ENCODE data around the gene VSTM2L. TPM values are rescaled to one million over a fixed set of nuclear protein-coding genes. Genes with fewer than 3 reads are reported as not detected.
A peak's percentile ranks its signal among the peaks of the same experiment; 100 is the strongest.

VSTM2L gene
- total and polyA plus RNA-seq, 8 donors = 1.1 to 10.1 (median 2.8) TPM

DNA sequence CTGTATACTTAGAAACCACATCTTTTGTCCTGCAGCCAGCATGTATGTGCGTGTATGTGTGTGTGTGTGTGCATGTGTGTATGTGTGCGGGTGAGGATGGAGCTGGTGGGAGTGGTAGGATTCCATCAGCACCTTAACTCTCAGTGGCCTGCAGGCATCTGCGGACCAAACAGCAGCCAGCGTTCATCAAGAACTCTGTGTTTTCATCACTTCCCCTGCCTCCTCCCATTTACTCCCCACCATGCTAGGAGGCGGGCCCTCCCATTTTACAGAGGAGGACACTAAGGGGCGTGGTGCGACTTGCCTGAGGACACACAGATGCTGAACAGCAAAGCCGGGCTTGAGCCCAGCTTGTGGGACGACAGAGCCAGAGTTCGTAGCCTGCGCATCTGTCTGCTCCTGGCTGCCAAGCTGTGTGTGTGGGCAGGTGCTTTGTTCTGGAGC lies 8.9 kb downstream of the VSTM2L start:
- Histone ChIP-seq H3K36me3 (no peaks in the 10 kb centered on the region), H3K4me1 (no peaks in the 10 kb centered on the region), H3K27ac (no peak overlapping the region), H3K4me3 (no peak overlapping the region), H3K27me3 (no peaks in the 10 kb centered on the region), H3K9me3 (no peaks in the 10 kb centered on the region)
- TF ChIP-seq, protein P1, sequence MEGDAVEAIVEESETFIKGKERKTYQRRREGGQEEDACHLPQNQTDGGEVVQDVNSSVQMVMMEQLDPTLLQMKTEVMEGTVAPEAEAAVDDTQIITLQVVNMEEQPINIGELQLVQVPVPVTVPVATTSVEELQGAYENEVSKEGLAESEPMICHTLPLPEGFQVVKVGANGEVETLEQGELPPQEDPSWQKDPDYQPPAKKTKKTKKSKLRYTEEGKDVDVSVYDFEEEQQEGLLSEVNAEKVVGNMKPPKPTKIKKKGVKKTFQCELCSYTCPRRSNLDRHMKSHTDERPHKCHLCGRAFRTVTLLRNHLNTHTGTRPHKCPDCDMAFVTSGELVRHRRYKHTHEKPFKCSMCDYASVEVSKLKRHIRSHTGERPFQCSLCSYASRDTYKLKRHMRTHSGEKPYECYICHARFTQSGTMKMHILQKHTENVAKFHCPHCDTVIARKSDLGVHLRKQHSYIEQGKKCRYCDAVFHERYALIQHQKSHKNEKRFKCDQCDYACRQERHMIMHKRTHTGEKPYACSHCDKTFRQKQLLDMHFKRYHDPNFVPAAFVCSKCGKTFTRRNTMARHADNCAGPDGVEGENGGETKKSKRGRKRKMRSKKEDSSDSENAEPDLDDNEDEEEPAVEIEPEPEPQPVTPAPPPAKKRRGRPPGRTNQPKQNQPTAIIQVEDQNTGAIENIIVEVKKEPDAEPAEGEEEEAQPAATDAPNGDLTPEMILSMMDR (IDR thresholded peaks at IDR 0.05) = no peak
- DNase-seq (no peak), ATAC-seq (peak in 2 of 4 donors; percentile 29 to 61), FAIRE-seq (no peak)
- 18 to 22% methylated on average over 11 of the region's 11 CpGs for WGBS, 2 donors
- intact Hi-C loops (cut with DNase I) = no loop called here

DNA sequence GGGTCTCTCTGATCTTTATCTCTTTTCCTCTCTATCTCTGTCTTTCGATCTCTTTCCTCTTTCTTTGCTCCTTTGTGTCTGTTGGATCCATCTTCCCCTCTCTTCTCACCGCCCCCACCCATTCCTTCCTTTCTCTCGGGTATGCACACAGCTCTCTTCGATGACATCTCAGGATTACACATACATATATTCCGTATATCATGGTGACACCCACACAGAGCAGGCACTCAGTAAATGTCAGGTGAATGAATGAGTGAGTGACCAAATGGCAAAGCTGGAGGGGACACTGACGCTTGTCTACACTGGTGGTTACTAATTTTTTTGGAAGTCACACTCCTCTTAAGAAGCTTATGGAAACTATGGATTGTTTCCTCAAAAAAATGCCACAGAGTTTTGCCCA lies 9.9 kb downstream of the VSTM2L start:
- H3K36me3 ChIP-seq = no peaks in the 10 kb centered on the region
- ATAC-seq (no peak), DNase-seq (no peak), FAIRE-seq (no peak)
- no peak overlapping the region for H3K27ac ChIP-seq
- no peaks in the 10 kb centered on the region for H3K4me1 ChIP-seq
- H3K9me3 ChIP-seq = no peaks in the 10 kb centered on the region
- no peak overlapping the region for H3K4me3 ChIP-seq
- 55 to 71% methylated on average over 6 of the region's 6 CpGs for WGBS, 2 donors
- intact Hi-C loops (cut with DNase I) = no loop called here
- H3K27me3 ChIP-seq = no peaks in the 10 kb centered on the region
- TF ChIP-seq, protein P1 (IDR thresholded peaks at IDR 0.05) = no peak

DNA sequence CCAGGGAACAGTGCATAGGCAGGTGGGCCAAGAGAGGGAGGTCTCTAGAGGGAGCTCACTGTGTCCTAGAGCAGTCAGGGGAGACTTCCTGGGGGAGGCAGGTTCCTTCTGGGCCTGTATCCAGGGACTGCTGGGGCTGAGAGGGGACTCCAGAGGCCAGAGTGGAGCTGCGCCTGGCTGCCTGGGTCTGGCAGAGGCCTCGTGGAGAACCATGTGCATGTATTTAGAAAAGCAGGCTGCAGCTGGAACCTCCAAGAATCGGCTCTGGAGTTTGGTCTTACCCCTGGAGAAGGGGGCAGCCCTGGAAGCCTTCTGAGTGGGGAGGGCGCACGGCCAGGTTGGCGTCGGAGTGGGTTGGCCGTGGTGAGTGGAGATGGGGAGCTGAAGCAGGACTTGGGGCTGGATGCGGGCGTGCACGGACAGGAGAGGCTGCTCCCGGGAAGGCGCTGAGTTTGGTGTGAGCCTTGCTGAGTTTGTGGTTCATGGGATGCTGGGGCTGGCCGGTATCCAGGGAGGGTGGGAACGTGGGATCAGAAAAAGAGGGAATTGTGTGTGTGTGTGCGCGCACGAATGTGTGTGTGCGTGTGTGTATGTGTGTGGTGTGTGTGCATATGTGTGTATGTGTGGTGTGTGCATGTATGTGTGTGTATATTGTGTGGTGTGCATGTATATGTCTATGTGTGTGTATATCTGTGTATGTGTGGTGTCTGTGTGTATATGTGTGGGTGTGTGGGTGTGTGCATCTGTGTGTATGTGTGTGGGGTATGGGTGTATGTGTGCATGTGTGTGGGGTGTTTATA lies 10.8 kb downstream of the VSTM2L start:
- FAIRE-seq = no peak
- no peak for DNase-seq
- WGBS, 2 donors = 56 to 59% methylated on average over 19 of the region's 19 CpGs

DNA sequence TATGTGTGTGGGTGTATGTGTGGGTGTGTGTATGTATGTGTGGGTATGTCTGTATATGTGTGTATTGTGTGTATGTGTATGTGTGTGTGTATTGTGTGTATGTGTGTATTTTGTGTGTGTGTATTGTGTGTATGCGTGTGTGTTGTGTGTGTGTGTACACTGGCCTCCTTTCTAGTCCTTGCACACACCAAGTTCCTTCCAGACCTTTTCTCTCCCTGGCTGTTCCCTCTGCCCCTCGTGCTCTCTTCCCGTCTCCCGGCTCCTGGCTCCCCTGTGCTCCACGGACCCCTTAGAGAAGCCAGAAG lies 11.4 kb downstream of the VSTM2L start:
- ATAC-seq (no peak), DNase-seq (no peak), FAIRE-seq (no peak)
- WGBS, 2 donors = 32 to 36% methylated on average over 5 of the region's 5 CpGs
- Histone ChIP-seq H3K4me1 (no peaks in the 10 kb centered on the region), H3K27me3 (no peaks in the 10 kb centered on the region), H3K9me3 (no peaks in the 10 kb centered on the region), H3K27ac (no peak overlapping the region), H3K4me3 (no peak overlapping the region), H3K36me3 (no peaks in the 10 kb centered on the region)
- TF ChIP-seq, protein P1 (IDR thresholded peaks at IDR 0.05) = no peak
- intact Hi-C loops (cut with DNase I) = no loop called here

More for the DNA sequence above, 10.8 kb downstream of the VSTM2L start:
- H3K36me3 ChIP-seq = no peaks in the 10 kb centered on the region
- ATAC-seq = no peak
- H3K27ac ChIP-seq = no peak overlapping the region
- no peak overlapping the region for H3K4me3 ChIP-seq
- no peaks in the 10 kb centered on the region for H3K27me3 ChIP-seq
- intact Hi-C loops (cut with DNase I) = no loop called here
- no peaks in the 10 kb centered on the region for H3K9me3 ChIP-seq
- TF ChIP-seq, protein P1 (IDR thresholded peaks at IDR 0.05) = no peak
- H3K4me1 ChIP-seq = no peaks in the 10 kb centered on the region
